HCT116 (cell line): ENCODE data around the gene TXN.

Experiments used
- CBX3 ChIP-seq: IDR thresholded peaks from 2 replicates; pipeline ENCODE4 v1.6.1; 2012; ENCODE audit warnings: low read depth
- CEBPB ChIP-seq: IDR thresholded peaks from 2 replicates; pipeline ENCODE4 v1.6.1; 2012; ENCODE audit warnings: low read depth
- CTCF ChIP-seq, 3 experiments: fragments of 200-600 bp in 1 of 3; sonication (generic) in 1 of 3; IDR thresholded peaks in 2 of 3; conservative IDR thresholded peaks in 1 of 3; 2 replicates each; pipeline ENCODE4 v1.5.1; 2012 to 2017; ENCODE audit warnings: low read depth in 2 of 3, low read length in 2 of 3, antibody characterized with exemption in 1 of 3, borderline replicate concordance in 1 of 3, control low read depth in 1 of 3, mild to moderate bottlenecking in 1 of 3, mixed read lengths in 1 of 3, mixed run types in 1 of 3, moderate library complexity in 1 of 3; ENCODE audit not compliant: insufficient read depth in 1 of 3
- EGR1 ChIP-seq: IDR thresholded peaks from 2 replicates; pipeline ENCODE4 v1.6.1; 2012; ENCODE audit warnings: low read depth
- EZH2 ChIP-seq: fragments of 200-600 bp; sonication (generic); IDR thresholded peaks from 2 replicates; pipeline ENCODE4 v1.6.1; 2017; ENCODE audit warnings: antibody characterized with exemption, mixed run types
- EZH2phosphoT487 ChIP-seq: fragments of 200-600 bp; IDR thresholded peaks from 2 replicates; pipeline ENCODE4 v1.6.1; 2018; ENCODE audit warnings: antibody characterized with exemption, borderline replicate concordance
- MAX ChIP-seq: IDR thresholded peaks from 2 replicates; pipeline ENCODE4 v1.6.1; 2012
- POLR2A ChIP-seq: IDR thresholded peaks from 2 replicates; pipeline ENCODE4 v1.7.0; 2011; ENCODE audit warnings: borderline replicate concordance; ENCODE audit not compliant: insufficient read depth, insufficient read length; ENCODE audit errors: extremely low read depth
- ZBTB33 ChIP-seq: IDR thresholded peaks from 2 replicates; pipeline ENCODE4 v1.6.1; 2011; ENCODE audit warnings: mild to moderate bottlenecking, low read length, moderate library complexity; ENCODE audit not compliant: insufficient replicate concordance; ENCODE audit errors: extremely low read depth

- TF ChIP-seq EZH2 (no peak), CTCF (IDR thresholded peaks at IDR 0.05 in 2 of 3, conservative IDR thresholded peaks at IDR 0.05 in 1 of 3; ENCODE audit: borderline replicate concordance in 1 of 3, insufficient read depth in 1 of 3, low read depth in 2 of 3, low read length in 2 of 3) (no peak), EGR1 (no peak), POLR2A (no peak), EZH2phosphoT487 (no peak), MAX (no peak), CEBPB (no peak), CBX3 (no peak), ZBTB33 (no peak)
These were observed 33.7 kb upstream of the TXN start for GRCh38 chr9:110290001-110290400.
